H1 (cell line): ENCODE results near the gene KLF7. TPM values are rescaled to one million over a fixed set of nuclear protein-coding genes. Genes with fewer than 3 reads are reported as not detected.
A peak's percentile ranks its signal among the peaks of the same experiment; 100 is the strongest.

Experiments used
- CTCF ChIA-PET: fragments of 300-600 bp; sonication (Branson Sonifier 250); formaldehyde crosslinking; loops from one replicate; lab custom pipeline; 2021; ENCODE audit not compliant: partially characterized antibody; lab: Charles Lee
- POLR2A ChIA-PET: fragments of 300-600 bp; sonication (Branson Sonifier 250); formaldehyde crosslinking; loops from one replicate; lab custom pipeline; 2021; ENCODE audit warnings: inconsistent platforms; ENCODE audit not compliant: partially characterized antibody; lab: Charles Lee
- DNase-seq, 2 experiments: peaks; one replicate each; pipeline versions ENCODE4 v3.0.0 to v3.0.0-alpha.2; 2010 to 2022; ENCODE audit warnings: low spot score in 2 of 2, low read depth in 1 of 2, mixed read lengths in 1 of 2
- FAIRE-seq: peaks from 2 replicates; lab custom pipeline; 2011; peaks lifted over from hg19 to GRCh38; lab: Jason Lieb, UNC
- H2AFZ ChIP-seq: 2 replicates; pipeline ENCODE4 v1.8.1; 2012; ENCODE audit warnings: low read length, inconsistent platforms
- H2AK5ac ChIP-seq: 2 replicates; pipeline ENCODE4 v1.6.1; 2013; ENCODE audit warnings: low read depth, low read length
- H2BK120ac ChIP-seq: replicated peaks from 2 replicates; pipeline ENCODE3; 2013; ENCODE audit warnings: low read depth, low read length, inconsistent platforms
- H2BK12ac ChIP-seq: 2 replicates; pipeline ENCODE4 v1.6.1; 2013; ENCODE audit warnings: low read depth, low read length
- H2BK15ac ChIP-seq: 2 replicates; pipeline ENCODE4 v1.6.1; 2013; ENCODE audit warnings: low read length
- H2BK20ac ChIP-seq: 2 replicates; pipeline ENCODE4 v1.6.1; 2013; ENCODE audit warnings: low read length
- H2BK5ac ChIP-seq: 2 replicates; pipeline ENCODE4 v1.6.1; 2013; ENCODE audit warnings: low read depth, low read length
- H3K14ac ChIP-seq: 2 replicates; pipeline ENCODE4 v1.6.1; 2013; ENCODE audit warnings: inconsistent platforms; ENCODE audit not compliant: insufficient read length
- H3K18ac ChIP-seq: 2 replicates; pipeline ENCODE4 v1.6.1; 2013; ENCODE audit warnings: low read length; ENCODE audit errors: extremely low read depth
- H3K23ac ChIP-seq: 2 replicates; pipeline ENCODE4 v1.6.1; 2013; ENCODE audit warnings: inconsistent platforms; ENCODE audit not compliant: insufficient read length
- H3K23me2 ChIP-seq: 2 replicates; pipeline ENCODE4 v1.6.1; 2013; ENCODE audit warnings: low read depth, low read length
- H3K27ac ChIP-seq: 2 replicates; pipeline ENCODE4 v1.6.1; 2011; ENCODE audit warnings: low read depth, low read length, inconsistent platforms
- H3K27me3 ChIP-seq, 4 experiments: replicated peaks in 1 of 4; 1 replicate in 1 of 4; 2 replicates in 3 of 4; pipeline versions ENCODE4 v1.6.1 to v1.8.1; 2011 to 2013; ENCODE audit warnings: low read length in 3 of 4, mild to moderate bottlenecking in 3 of 4, inconsistent platforms in 2 of 4, mixed read lengths in 2 of 4, moderate library complexity in 1 of 4; ENCODE audit not compliant: control insufficient read depth in 3 of 4, insufficient read depth in 3 of 4; ENCODE audit errors: extremely low read depth in 1 of 4
- H3K36me3 ChIP-seq, 4 experiments: 2 replicates each; pipeline versions ENCODE4 v1.6.1 to v1.8.1; 2011 to 2013; ENCODE audit warnings: mild to moderate bottlenecking in 4 of 4, low read length in 3 of 4, moderate library complexity in 2 of 4, control low read depth in 1 of 4, inconsistent platforms in 1 of 4; ENCODE audit not compliant: insufficient read depth in 4 of 4, control insufficient read depth in 2 of 4
- H3K4ac ChIP-seq: replicated peaks from 2 replicates; pipeline ENCODE3; 2013; ENCODE audit warnings: low read length, low read depth, mixed read lengths, inconsistent platforms; ENCODE audit not compliant: insufficient read length
- H3K4me1 ChIP-seq, 4 experiments: replicated peaks in 1 of 4; 1 replicate in 1 of 4; 2 replicates in 3 of 4; pipeline versions ENCODE4 v1.6.1 to v1.8.1; 2011 to 2013; ENCODE audit warnings: low read length in 3 of 4, inconsistent platforms in 2 of 4, mixed read lengths in 1 of 4; ENCODE audit not compliant: insufficient read depth in 4 of 4, control insufficient read depth in 3 of 4
- H3K4me2 ChIP-seq, 2 experiments: 2 replicates each; pipeline versions ENCODE4 v1.6.1 to v1.8.1; 2011 to 2013; ENCODE audit warnings: low read depth in 2 of 2, low read length in 2 of 2, control low read depth in 1 of 2, inconsistent platforms in 1 of 2, mild to moderate bottlenecking in 1 of 2; ENCODE audit not compliant: insufficient read depth in 1 of 2
- H3K4me3 ChIP-seq, 4 experiments: fragments of 200-600, 300-600 bp in 1 of 4; sonication (generic), shearing (Covaris generic), sonication (Bioruptor Twin) in 1 of 4; 2 replicates each; pipeline versions ENCODE4 v1.5.1 to v1.8.1; 2011 to 2016; ENCODE audit warnings: low read length in 4 of 4, low read depth in 3 of 4, control low read depth in 2 of 4, inconsistent platforms in 2 of 4, mild to moderate bottlenecking in 2 of 4, mixed read lengths in 1 of 4, moderate library complexity in 1 of 4; ENCODE audit not compliant: insufficient read depth in 2 of 4; ENCODE audit errors: extremely low read depth in 1 of 4
- H3K56ac ChIP-seq: replicated peaks from 2 replicates; pipeline ENCODE3; 2013; ENCODE audit warnings: low read depth, mild to moderate bottlenecking, mixed read lengths, low read length, inconsistent platforms; ENCODE audit not compliant: insufficient read length
- H3K79me1 ChIP-seq: 2 replicates; pipeline ENCODE4 v1.6.1; 2013; ENCODE audit warnings: low read depth, low read length, control low read depth
- H3K79me2 ChIP-seq, 2 experiments: 2 replicates each; pipeline versions ENCODE4 v1.6.1 to v1.8.1; 2012 to 2013; ENCODE audit warnings: low read length in 2 of 2, mild to moderate bottlenecking in 2 of 2, inconsistent platforms in 1 of 2; ENCODE audit not compliant: insufficient read depth in 2 of 2, control insufficient read depth in 1 of 2
- H3K9ac ChIP-seq, 4 experiments: replicated peaks in 1 of 4; 1 replicate in 1 of 4; 2 replicates in 3 of 4; pipeline versions ENCODE4 v1.6.1 to v1.8.1; 2011 to 2013; ENCODE audit warnings: low read depth in 3 of 4, low read length in 3 of 4, control low read depth in 2 of 4, mild to moderate bottlenecking in 2 of 4, moderate library complexity in 2 of 4, inconsistent platforms in 1 of 4; ENCODE audit errors: extremely low read depth in 1 of 4
- H3K9me3 ChIP-seq, 2 experiments: 2 replicates each; pipeline versions ENCODE4 v1.6.1 to v1.8.1; 2012 to 2013; ENCODE audit warnings: mild to moderate bottlenecking in 2 of 2, moderate library complexity in 2 of 2, control low read depth in 1 of 2, inconsistent platforms in 1 of 2, low read depth in 1 of 2, low read length in 1 of 2, mixed read lengths in 1 of 2; ENCODE audit not compliant: insufficient read depth in 2 of 2
- H4K20me1 ChIP-seq, 2 experiments: replicated peaks in 1 of 2; 2 replicates each; pipeline versions ENCODE3 to v1.8.1; 2011 to 2013; ENCODE audit warnings: inconsistent platforms in 2 of 2, low read length in 2 of 2, mild to moderate bottlenecking in 1 of 2; ENCODE audit not compliant: insufficient read depth in 2 of 2, control insufficient read depth in 1 of 2
- H4K5ac ChIP-seq: 2 replicates; pipeline ENCODE4 v1.6.1; 2013; ENCODE audit warnings: low read length, low read depth, mixed read lengths, inconsistent platforms; ENCODE audit not compliant: insufficient read length
- H4K8ac ChIP-seq: 2 replicates; pipeline ENCODE4 v1.8.0; 2013; ENCODE audit warnings: mild to moderate bottlenecking, moderate library complexity, low read length, inconsistent platforms; ENCODE audit not compliant: insufficient read depth; ENCODE audit errors: extremely low read depth
- H4K91ac ChIP-seq: replicated peaks from 2 replicates; pipeline ENCODE3; 2013; ENCODE audit warnings: low read length, mixed read lengths, inconsistent platforms; ENCODE audit not compliant: insufficient read length
- BRCA1 ChIP-seq: IDR thresholded peaks from 2 replicates; pipeline ENCODE4 v1.6.1; 2012; ENCODE audit warnings: low read depth, low read length, improper control_type of control experiment
- CBX8 ChIP-seq: fragments of 300-800, 300-1000 bp; sonication (generic); IDR thresholded peaks from 2 replicates; pipeline ENCODE4 v1.7.1; 2016; ENCODE audit warnings: low read depth, low read length, borderline replicate concordance
- CEBPB ChIP-seq: IDR thresholded peaks from 2 replicates; pipeline ENCODE4 v1.6.1; 2012; ENCODE audit warnings: low read depth, low read length
- CHD2 ChIP-seq: IDR thresholded peaks from 2 replicates; pipeline ENCODE4 v1.6.1; 2012; ENCODE audit warnings: low read length, improper control_type of control experiment
- CREB1 ChIP-seq: IDR thresholded peaks from 2 replicates; pipeline ENCODE4 v1.6.1; 2012; ENCODE audit warnings: inconsistent platforms
- GTF2F1 ChIP-seq: IDR thresholded peaks from 2 replicates; pipeline ENCODE4 v1.6.1; 2012; ENCODE audit warnings: low read depth, low read length, improper control_type of control experiment, borderline replicate concordance
- PHF8 ChIP-seq: fragments of 200-600 bp; sonication (generic); conservative IDR thresholded peaks from 2 replicates; pipeline ENCODE4 v1.7.1; 2012; ENCODE audit warnings: low read depth, mild to moderate bottlenecking, inconsistent platforms, low read length, moderate library complexity
- POLR2A ChIP-seq, 2 experiments: IDR thresholded peaks; 1 replicate in 1 of 2; 2 replicates in 1 of 2; pipeline ENCODE4 v1.6.1; 2011; ENCODE audit warnings: low read depth in 2 of 2, low read length in 2 of 2, mild to moderate bottlenecking in 2 of 2; ENCODE audit errors: control extremely low read depth in 1 of 2
- SP2 ChIP-seq: IDR thresholded peaks from 2 replicates; pipeline ENCODE4 v1.6.1; 2012; ENCODE audit warnings: mild to moderate bottlenecking, low read length, inconsistent platforms
- TAF1 ChIP-seq: IDR thresholded peaks from 2 replicates; pipeline ENCODE4 v1.6.1; 2011; ENCODE audit warnings: mild to moderate bottlenecking, low read depth, low read length
- TAF7 ChIP-seq: optimal IDR thresholded peaks from 2 replicates; pipeline ENCODE3; 2011; ENCODE audit warnings: low read depth, mild to moderate bottlenecking, inconsistent platforms, low read length, moderate library complexity, borderline replicate concordance
- WGBS, 2 experiments: shearing (Covaris generic) in 1 of 2; methylation state at CpG; one replicate each; pipeline versions ENCODE4 v1.1.6 to v1.1.7; 2013 to 2015; ENCODE audit warnings: low lambda C conversion rate in 2 of 2, mixed read lengths in 2 of 2, inconsistent platforms in 1 of 2, low coverage in 1 of 2, missing lambda C conversion rate in 1 of 2; ENCODE audit not compliant: insufficient replicate concordance in 2 of 2, insufficient coverage in 1 of 2, insufficient read length in 1 of 2; ENCODE audit errors: extremely low coverage in 1 of 2, missing lambda C conversion rate in 1 of 2; 5-methylcytosine and 5-hydroxymethylcytosine counted together
- polyA plus RNA-seq, 7 experiments: library from polyadenylated mRNA; depleted of rRNA in 3 of 7; stranded (reverse) in 5 of 7; unstranded in 2 of 7; fragments of >200 nt in 5 of 7; fragments of 200-250 nt in 2 of 7; gene quantifications; 1 replicate in 5 of 7; 2 replicates in 1 of 7; 4 replicates in 1 of 7; pipeline versions ENCODE4 v1.2.1 to v1.2.3, GENCODE V29; 2011 to 2013; ENCODE audit warnings: missing spikeins in 2 of 7, mixed read lengths in 2 of 7
- total RNA-seq: library from RNA; stranded (reverse); fragmentation: NEBNext Ultra II Directional; extraction: Animal tissue kit (Norgen Biotek cat#: 25700); gene quantifications from 2 replicates; pipeline ENCODE4 v1.2.1, GENCODE V29; 2021
- TF ChIP-seq, protein P1 (sequence below): IDR thresholded peaks from 2 replicates; pipeline ENCODE4 v1.6.1; 2012; ENCODE audit warnings: inconsistent platforms

The KLF7 gene
- total and polyA plus RNA-seq, 2 of the 8 experiments (the other 6 are each of a cell fraction or from before 2014, with no cell fraction given), result 9.6 to 23.3 TPM

DNA sequence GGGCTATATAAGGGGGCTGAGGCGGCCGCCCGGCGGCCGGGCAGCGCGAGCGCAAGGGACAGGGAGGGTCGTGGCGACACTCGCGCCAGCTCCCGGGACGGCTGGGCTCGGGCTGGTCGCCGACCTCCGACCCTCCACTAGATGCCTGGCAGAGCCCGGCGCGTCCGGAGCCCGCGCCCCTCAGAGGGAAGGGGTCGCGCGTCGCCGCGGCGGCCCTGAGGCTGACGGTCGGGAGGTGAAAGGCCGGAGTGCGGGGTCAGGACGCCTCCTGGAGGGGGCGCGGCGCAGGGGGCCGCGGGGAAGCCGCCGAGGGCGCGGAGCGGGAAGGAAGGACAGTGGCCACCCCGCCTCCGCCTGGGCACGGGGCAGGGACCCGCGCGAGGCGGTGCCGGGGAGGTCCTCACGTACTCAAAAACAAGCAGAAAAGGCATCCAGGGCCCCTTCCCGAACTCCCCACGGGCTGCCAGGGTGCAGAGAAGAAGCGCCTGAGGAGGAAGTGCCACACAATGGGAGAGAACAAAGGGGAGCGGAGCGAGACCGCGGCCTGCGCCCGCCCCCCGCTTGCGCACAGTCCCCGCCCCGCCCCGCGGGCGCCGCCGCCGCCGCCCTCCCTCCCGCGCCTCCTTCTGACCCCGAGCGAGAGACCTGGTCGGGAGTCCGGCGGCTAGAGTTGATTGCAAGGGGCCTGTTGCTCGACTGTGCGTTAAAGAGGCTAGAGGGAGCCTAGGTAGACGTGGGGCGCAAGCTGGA lies 776 bp upstream of the KLF7 start:
- H2BK5ac ChIP-seq, result peak overlapping the region; percentile 95
- no peaks in the 10 kb centered on the region for H4K20me1 ChIP-seq
- H3K4me1 ChIP-seq, result peaks cover 0 to 18% (median 17%) of the 10 kb centered on the region in 4 experiments; a peak in 4 of 7 replicates
- peak overlapping the region; percentile 84 to 100 for H3K4me2 ChIP-seq
- H2BK12ac ChIP-seq, result peak overlapping the region; percentile 93; the same call in 1 of the 2 replicates
- no peak overlapping the region for H2BK120ac ChIP-seq
- no peak overlapping the region for H2BK20ac ChIP-seq
- peak overlapping the region; percentile 84 for H3K4ac ChIP-seq
- H3K36me3 ChIP-seq, result no peaks in the 10 kb centered on the region
- H2AFZ ChIP-seq, result 0 out of 2 replicates have a peak overlapping the region, but pooled peaks have one; percentile 1
- DNase-seq (peak; percentile 41 to 84), FAIRE-seq (no peak)
- H3K9me3 ChIP-seq, result no peaks in the 10 kb centered on the region
- no peak overlapping the region for H3K23ac ChIP-seq
- peak overlapping the region; percentile 88 for H3K18ac ChIP-seq
- H3K56ac ChIP-seq, result peak overlapping the region; percentile 85
- H3K79me2 ChIP-seq, result peaks cover 11 to 34% of the 10 kb centered on the region in 2 experiments; a peak in 3 of 4 replicates
- peak overlapping the region; percentile 99; the same call in 1 of the 2 replicates for H4K8ac ChIP-seq
- peak overlapping the region; percentile 20; the same call in 1 of the 2 replicates for H2AK5ac ChIP-seq
- peak overlapping the region; percentile 86 for H4K91ac ChIP-seq
- peaks cover 4% of the 10 kb centered on the region; the same call in 1 of the 2 replicates for H3K79me1 ChIP-seq
- ChIA-PET CTCF (interaction anchor here (0.8 to 2.5 kb wide), 10 partner anchors 11 to 384 kb away, joined by 3 to 9 read pairs (median 4); no protein-coding TSS in a partner anchor), POLR2A (interaction anchor here (0.7 to 5.5 kb wide), 36 partner anchors 9 to 477 kb away, joined by 3 to 103 read pairs (median 4); partner anchors contain the start of gene CREB1)
- peak overlapping the region; percentile 73; the same call in 1 of the 2 replicates for H2BK15ac ChIP-seq
- H3K9ac ChIP-seq, result peak overlapping the region; percentile 92 to 99 (median 96)
- H3K14ac ChIP-seq, result no peak overlapping the region
- H3K23me2 ChIP-seq, result peaks cover 25% of the 10 kb centered on the region
- peak overlapping the region; percentile 99 for H3K27ac ChIP-seq
- H3K4me3 ChIP-seq, result peak overlapping the region; percentile 54 to 97 (median 76)
- peak overlapping the region; percentile 94 for H4K5ac ChIP-seq
- WGBS, 2 experiments, result 1% methylated on average over 29 of the region's 86 CpGs; no CpG with 5 or more reads in 1 of the 2 experiments
- H3K27me3 ChIP-seq, result no peaks in the 10 kb centered on the region; a peak in 2 of 7 replicates
- TF ChIP-seq PHF8 (peak; percentile 92), GTF2F1 (peak; percentile 45; the same call in 1 of the 2 replicates), SP2 (no peak), CHD2 (0 out of 2 replicates have a peak, but pooled peaks have one; percentile 2), CREB1 (no peak; the same call in 1 of the 2 replicates), BRCA1 (no peak), TAF7 (peak; percentile 96), POLR2A (IDR thresholded peaks at IDR 0.05; ENCODE audit: control extremely low read depth in 1 of 2, low read depth in 2 of 2, low read length in 2 of 2) (peak; percentile 80 to 85), CBX8 (no peak), CEBPB (no peak), TAF1 (peak; percentile 90)
- TF ChIP-seq, protein P1, sequence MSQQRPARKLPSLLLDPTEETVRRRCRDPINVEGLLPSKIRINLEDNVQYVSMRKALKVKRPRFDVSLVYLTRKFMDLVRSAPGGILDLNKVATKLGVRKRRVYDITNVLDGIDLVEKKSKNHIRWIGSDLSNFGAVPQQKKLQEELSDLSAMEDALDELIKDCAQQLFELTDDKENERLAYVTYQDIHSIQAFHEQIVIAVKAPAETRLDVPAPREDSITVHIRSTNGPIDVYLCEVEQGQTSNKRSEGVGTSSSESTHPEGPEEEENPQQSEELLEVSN, result peak; percentile 62
